PFSK-1 (cell line): Measurements from ENCODE around the gene NFIC.

Experiments
- POLR2AphosphoS5 ChIP-seq: IDR thresholded peaks from 2 replicates; pipeline ENCODE4 v1.6.1; 2012; ENCODE audit warnings: low read depth, mild to moderate bottlenecking, control low read depth, low read length, moderate library complexity
- TF ChIP-seq, protein P1 (sequence below), 2 experiments: IDR thresholded peaks; 2 replicates each; pipeline versions ENCODE4 v1.6.1 to v1.8.0; 2011 to 2012; ENCODE audit warnings: low read depth in 2 of 2, low read length in 2 of 2, control low read depth in 1 of 2, inconsistent platforms in 1 of 2, mild to moderate bottlenecking in 1 of 2, moderate library complexity in 1 of 2; ENCODE audit not compliant: insufficient read depth in 1 of 2

DNA sequence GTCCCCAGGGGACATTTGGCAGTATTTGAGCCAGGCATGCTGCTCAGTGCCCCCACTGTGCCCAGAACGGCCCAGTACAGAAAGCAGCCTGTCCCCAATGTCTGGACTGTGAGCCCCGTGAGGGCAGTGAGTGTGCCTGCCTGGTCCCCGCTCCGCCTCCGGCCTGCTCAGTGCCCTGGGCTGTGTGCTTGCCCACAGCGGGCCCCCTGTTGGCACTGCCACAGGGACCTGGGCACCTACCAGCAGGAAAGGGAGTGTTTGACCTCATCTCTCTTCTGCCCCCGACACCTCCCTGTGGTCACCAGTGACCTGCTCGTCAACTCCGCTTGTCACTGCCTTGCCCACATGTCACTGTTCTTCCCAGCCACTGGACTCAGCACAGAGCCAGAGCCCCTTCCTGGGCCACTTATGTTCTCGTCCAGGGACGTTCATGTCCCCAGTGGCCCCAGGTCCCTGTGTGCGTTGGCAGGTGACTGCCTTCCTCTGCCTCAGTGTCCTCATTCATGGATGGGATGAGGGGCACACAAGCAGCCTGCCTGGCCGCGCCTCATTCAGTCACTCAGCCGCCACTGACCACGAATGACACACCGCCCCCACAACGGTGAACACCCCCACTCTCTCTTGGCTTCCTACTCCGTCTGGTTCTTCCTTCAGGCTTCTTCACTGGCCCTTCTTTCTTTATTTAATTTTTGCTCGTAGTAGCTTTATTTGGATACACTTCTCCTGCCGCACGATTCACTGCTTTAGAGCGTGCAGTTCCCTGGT lies 142.6 kb downstream of the NFIC start:
- TF ChIP-seq, protein P1, sequence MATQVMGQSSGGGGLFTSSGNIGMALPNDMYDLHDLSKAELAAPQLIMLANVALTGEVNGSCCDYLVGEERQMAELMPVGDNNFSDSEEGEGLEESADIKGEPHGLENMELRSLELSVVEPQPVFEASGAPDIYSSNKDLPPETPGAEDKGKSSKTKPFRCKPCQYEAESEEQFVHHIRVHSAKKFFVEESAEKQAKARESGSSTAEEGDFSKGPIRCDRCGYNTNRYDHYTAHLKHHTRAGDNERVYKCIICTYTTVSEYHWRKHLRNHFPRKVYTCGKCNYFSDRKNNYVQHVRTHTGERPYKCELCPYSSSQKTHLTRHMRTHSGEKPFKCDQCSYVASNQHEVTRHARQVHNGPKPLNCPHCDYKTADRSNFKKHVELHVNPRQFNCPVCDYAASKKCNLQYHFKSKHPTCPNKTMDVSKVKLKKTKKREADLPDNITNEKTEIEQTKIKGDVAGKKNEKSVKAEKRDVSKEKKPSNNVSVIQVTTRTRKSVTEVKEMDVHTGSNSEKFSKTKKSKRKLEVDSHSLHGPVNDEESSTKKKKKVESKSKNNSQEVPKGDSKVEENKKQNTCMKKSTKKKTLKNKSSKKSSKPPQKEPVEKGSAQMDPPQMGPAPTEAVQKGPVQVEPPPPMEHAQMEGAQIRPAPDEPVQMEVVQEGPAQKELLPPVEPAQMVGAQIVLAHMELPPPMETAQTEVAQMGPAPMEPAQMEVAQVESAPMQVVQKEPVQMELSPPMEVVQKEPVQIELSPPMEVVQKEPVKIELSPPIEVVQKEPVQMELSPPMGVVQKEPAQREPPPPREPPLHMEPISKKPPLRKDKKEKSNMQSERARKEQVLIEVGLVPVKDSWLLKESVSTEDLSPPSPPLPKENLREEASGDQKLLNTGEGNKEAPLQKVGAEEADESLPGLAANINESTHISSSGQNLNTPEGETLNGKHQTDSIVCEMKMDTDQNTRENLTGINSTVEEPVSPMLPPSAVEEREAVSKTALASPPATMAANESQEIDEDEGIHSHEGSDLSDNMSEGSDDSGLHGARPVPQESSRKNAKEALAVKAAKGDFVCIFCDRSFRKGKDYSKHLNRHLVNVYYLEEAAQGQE (IDR thresholded peaks at IDR 0.05; ENCODE audit: insufficient read depth in 1 of 2, low read depth in 2 of 2, low read length in 2 of 2), result no peak
- TF ChIP-seq POLR2AphosphoS5, result no peak
